Hematopoietic multipotent progenitor cell treated with erythropoietin and hydrocortisone succinate and interleukin-3 and kit ligand, for 15 days (in vitro differentiated cells): ENCODE results near the gene GPR137.

Experiments
- DNase-seq: peaks from one replicate; pipeline ENCODE4 v3.0.0-alpha.2; 2015; ENCODE audit warnings: low spot score

GPR137 gene

GRCh38 chr11:64263947-64264317 is 21.7 kb upstream of the GPR137 start:
- DNase-seq: no peak

- DNase-seq: no peak
These were observed 21.2 kb upstream of the GPR137 start for GRCh38 chr11:64264371-64264852.

GRCh38 chr11:64265176-64266160 is 20.2 kb upstream of the GPR137 start:
- no peak for DNase-seq

GRCh38 chr11:64266339-64266738 is 19.3 kb upstream of the GPR137 start:
- no peak for DNase-seq

- DNase-seq: no peak
These were observed 18.3 kb upstream of the GPR137 start for GRCh38 chr11:64267207-64267945.

- no peak for DNase-seq
These were observed 17.4 kb upstream of the GPR137 start for GRCh38 chr11:64268025-64268892.

GRCh38 chr11:64268893-64269539 is 16.6 kb upstream of the GPR137 start:
- peak; percentile 29 for DNase-seq

GRCh38 chr11:64269540-64270220 is 16.0 kb upstream of the GPR137 start:
- DNase-seq: peak; percentile 98

GRCh38 chr11:64275031-64275800 is 10.4 kb upstream of the GPR137 start:
- DNase-seq: no peak

GRCh38 chr11:64275841-64276240 is 9.8 kb upstream of the GPR137 start:
- no peak for DNase-seq

GRCh38 chr11:64276653-64277431 is 8.8 kb upstream of the GPR137 start:
- peak; percentile 78 for DNase-seq

GRCh38 chr11:64278576-64279190 is 7.0 kb upstream of the GPR137 start:
- no peak for DNase-seq

GRCh38 chr11:64281957-64282770 is 3.5 kb upstream of the GPR137 start:
- DNase-seq: no peak

- no peak for DNase-seq
These were observed 2.6 kb upstream of the GPR137 start for GRCh38 chr11:64283092-64283491.

GRCh38 chr11:64284048-64284961 is 1.3 kb upstream of the GPR137 start, which contains the start of gene BAD:
BAD (minus strand) TSS chr11:64284665; CDS start chr11:64284368, 297 bp downstream.
- DNase-seq: peak; percentile 94
